Tibial artery (tissue), 4 donors: Measurements from ENCODE around the gene TXNRD2.

Experiments used
- DNase-seq, 2 donors: peaks; one replicate each; pipeline ENCODE4 v3.0.0-alpha.2; 2019
- H3K27ac ChIP-seq, 2 donors: fragments of 200-600 bp; sonication (generic) in 1 of 2; 1 replicate in 1 of 2; 2 replicates in 1 of 2; pipeline ENCODE4 v1.5.1; 2018 to 2019; ENCODE audit warnings: mild to moderate bottlenecking in 1 of 2
- H3K27me3 ChIP-seq, 2 donors: fragments of 200-600 bp; sonication (generic) in 1 of 2; one replicate each; pipeline versions ENCODE4 v1.5.1 to v1.6.0; 2016 to 2019
- H3K36me3 ChIP-seq, 3 donors: fragments of 200-600 bp; sonication (generic) in 2 of 3; one replicate each; pipeline ENCODE4 v1.5.1; 2016 to 2019; ENCODE audit warnings: mild to moderate bottlenecking in 2 of 3
- H3K4me1 ChIP-seq, 4 donors: fragments of 200-600 bp; sonication (generic) in 2 of 4; 1 replicate in 3 of 4; 2 replicates in 1 of 4; pipeline ENCODE4 v1.5.1; 2016 to 2019
- H3K4me3 ChIP-seq, 2 donors: fragments of 200-600 bp; sonication (generic) in 1 of 2; 1 replicate in 1 of 2; 2 replicates in 1 of 2; pipeline ENCODE4 v1.5.1; 2018 to 2019; ENCODE audit warnings: mild to moderate bottlenecking in 2 of 2
- H3K9me3 ChIP-seq, 3 donors: fragments of 200-600 bp; sonication (generic) in 1 of 3; one replicate each; pipeline ENCODE4 v1.5.1; 2016 to 2019
- CTCF ChIP-seq, 2 experiments: fragments of 200-600 bp in 1 of 2; fragments of 450-650 bp in 1 of 2; IDR thresholded peaks; one replicate each; pipeline ENCODE4 v1.5.1; 2017 to 2019; ENCODE audit warnings: antibody characterized with exemption in 2 of 2, mild to moderate bottlenecking in 1 of 2, moderate library complexity in 1 of 2
- intact Hi-C: fragments of 100-400 bp; cut with DNase I; formaldehyde crosslinking; loops from one replicate; pipeline ENCODE4 v1.15.0; 2023; ENCODE audit warnings: low total_unique reads

The TXNRD2 gene

GRCh38 chr22:19978748-19979147 is 37.1 kb upstream of the TXNRD2 start:
- Histone ChIP-seq H3K9me3 (no peaks in the 10 kb centered on the region), H3K36me3 (peaks cover 6 to 71% (median 62%) of the 10 kb centered on the region in 3 donors), H3K27ac (no peak overlapping the region), H3K4me3 (no peak overlapping the region), H3K4me1 (peaks cover 0 to 25% (median 17%) of the 10 kb centered on the region in 4 donors), H3K27me3 (no peaks in the 10 kb centered on the region)
- no peak for TF ChIP-seq CTCF (IDR thresholded peaks at IDR 0.05)
- no peak for DNase-seq
- intact Hi-C loops = no loop called here

DNA sequence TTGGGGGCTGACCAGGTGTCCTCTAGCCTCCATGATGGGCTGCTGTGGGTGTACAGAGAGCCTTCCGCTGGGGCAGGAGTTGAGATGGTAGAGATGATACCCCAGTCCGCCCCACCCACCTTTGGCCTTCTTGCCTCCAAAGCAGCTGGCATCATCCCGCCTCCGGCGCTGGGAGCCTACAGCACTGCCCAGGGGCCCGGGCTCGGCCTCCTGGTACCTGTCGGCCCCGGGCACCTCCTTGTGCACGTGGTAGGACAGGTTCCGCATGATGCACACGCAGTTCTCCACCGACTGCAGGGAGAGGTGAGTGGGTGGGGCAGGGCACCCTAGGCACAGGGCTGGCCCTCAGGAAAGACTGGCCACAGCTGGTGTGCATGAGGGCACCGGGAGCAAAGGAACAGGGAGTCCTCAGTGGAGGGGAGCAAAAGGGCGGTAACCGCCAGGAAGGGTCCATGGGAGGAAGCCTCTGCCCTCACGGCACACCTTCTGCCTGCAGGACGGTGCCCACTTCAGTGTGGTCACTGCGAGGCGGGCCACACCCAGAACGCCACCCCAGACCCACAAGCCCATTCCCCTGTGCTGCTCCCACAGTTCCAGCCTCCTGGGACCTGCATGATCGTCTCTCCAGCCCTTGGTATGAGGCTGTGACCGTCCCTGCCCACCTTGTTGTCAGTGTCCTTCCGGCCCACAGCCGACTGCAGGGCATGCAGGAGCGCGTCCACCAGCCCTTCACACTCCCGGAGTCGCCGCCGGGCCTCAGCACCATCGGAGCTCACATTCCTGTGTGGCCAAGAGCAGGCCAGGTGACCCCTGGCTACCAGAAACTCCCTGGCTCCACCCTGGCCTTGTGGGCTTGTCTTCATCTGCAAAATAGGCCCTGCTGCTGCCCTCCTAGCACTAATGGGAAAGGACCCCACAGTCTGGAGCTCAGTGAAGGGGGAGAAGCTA is 36.0 kb upstream of the TXNRD2 start:
- peaks cover 0 to 13% (median 6%) of the 10 kb centered on the region in 4 donors for H3K4me1 ChIP-seq
- H3K4me3 ChIP-seq = no peak overlapping the region
- no peaks in the 10 kb centered on the region for H3K27me3 ChIP-seq
- no peak for TF ChIP-seq CTCF (IDR thresholded peaks at IDR 0.05)
- DNase-seq = no peak
- no peak overlapping the region for H3K27ac ChIP-seq
- no peaks in the 10 kb centered on the region for H3K9me3 ChIP-seq
- peaks cover 15 to 83% (median 73%) of the 10 kb centered on the region in 3 donors for H3K36me3 ChIP-seq
- intact Hi-C loops = no loop called here

DNA sequence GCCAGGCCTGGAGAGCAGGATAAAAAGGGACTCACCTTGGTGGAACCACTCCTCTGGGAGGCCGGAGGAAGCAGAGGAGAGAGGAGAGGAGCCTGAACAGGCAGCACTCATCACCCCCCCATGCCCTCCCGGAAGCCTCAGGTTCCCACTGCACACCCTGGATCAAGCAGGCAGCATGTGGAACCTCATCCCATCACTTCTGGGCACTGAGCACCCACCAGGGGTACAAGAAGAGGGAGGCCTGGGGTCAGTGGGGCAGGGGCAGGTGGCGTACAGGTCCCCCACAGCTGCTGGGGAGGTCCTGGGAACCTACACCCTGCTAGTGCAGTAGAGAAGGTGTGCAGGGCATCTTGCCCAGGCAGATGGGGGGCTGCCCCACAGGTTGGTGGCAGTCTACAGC is 35.1 kb upstream of the TXNRD2 start:
- intact Hi-C loops = no loop called here
- H3K27me3 ChIP-seq = no peaks in the 10 kb centered on the region
- H3K4me3 ChIP-seq = no peak overlapping the region
- H3K4me1 ChIP-seq = peaks cover 0 to 8% (median 3%) of the 10 kb centered on the region in 4 donors
- H3K36me3 ChIP-seq = peaks cover 15 to 89% (median 79%) of the 10 kb centered on the region in 3 donors
- DNase-seq = no peak
- TF ChIP-seq CTCF (IDR thresholded peaks at IDR 0.05) = no peak
- H3K27ac ChIP-seq = no peak overlapping the region
- no peaks in the 10 kb centered on the region for H3K9me3 ChIP-seq

- intact Hi-C loops = no loop called here
- peaks cover 9 to 89% (median 79%) of the 10 kb centered on the region in 3 donors for H3K36me3 ChIP-seq
These were observed 34.1 kb upstream of the TXNRD2 start for GRCh38 chr22:19975707-19976035.

More at GRCh38 chr22:19975707-19976035, 34.1 kb upstream of the TXNRD2 start:
- H3K4me3 ChIP-seq = no peak overlapping the region
- H3K27me3 ChIP-seq = no peaks in the 10 kb centered on the region
- peaks cover 0 to 15% (median 6%) of the 10 kb centered on the region in 4 donors for H3K4me1 ChIP-seq
- H3K27ac ChIP-seq = peak overlapping the region; percentile 39 to 47
- no peaks in the 10 kb centered on the region for H3K9me3 ChIP-seq
- DNase-seq = no peak
- TF ChIP-seq CTCF (IDR thresholded peaks at IDR 0.05) = no peak
